Mesothelial cell of epicardium (in vitro differentiated cells): ENCODE measurements around the gene TBPL1. TPM values are rescaled to one million over a fixed set of nuclear protein-coding genes. Genes with fewer than 3 reads are reported as not detected.

Experiments
- DNase-seq, 2 experiments: peaks; one replicate each; pipeline ENCODE4 v3.0.0; 2021; ENCODE audit warnings: low spot score in 2 of 2; ENCODE audit not compliant: unreplicated experiment in 2 of 2
- H3K27ac Mint-ChIP-seq: 2 replicates; pipeline ENCODE4 v1.8.0; 2021; ENCODE audit warnings: mixed read lengths
- H3K27me3 Mint-ChIP-seq: 2 replicates; pipeline ENCODE4 v1.8.0; 2021; ENCODE audit warnings: low read depth, mixed read lengths
- H3K36me3 Mint-ChIP-seq: 2 replicates; pipeline ENCODE4 v1.8.0; 2021; ENCODE audit warnings: mixed read lengths
- H3K4me1 Mint-ChIP-seq: 2 replicates; pipeline ENCODE4 v1.8.0; 2021; ENCODE audit warnings: mixed read lengths
- H3K4me3 Mint-ChIP-seq: 2 replicates; pipeline ENCODE4 v1.8.0; 2021; ENCODE audit warnings: mild to moderate bottlenecking, moderate library complexity, mixed read lengths
- H3K9me3 Mint-ChIP-seq: 2 replicates; pipeline ENCODE4 v1.8.0; 2021; ENCODE audit warnings: mixed read lengths
- total RNA-seq: library from RNA; stranded (reverse); gene quantifications from 3 replicates; pipeline ENCODE4 v1.2.1, GENCODE V29; 2021
- TF ChIP-seq, protein P1 (sequence below): fragments of 200-600 bp; sonication (generic); IDR thresholded peaks from one replicate; pipeline ENCODE4 v1.5.0; 2021; ENCODE audit warnings: antibody characterized with exemption; ENCODE audit not compliant: unreplicated experiment

TBPL1 gene
- total RNA-seq, 1 donor from 2014 or later = 31.0 TPM

DNA sequence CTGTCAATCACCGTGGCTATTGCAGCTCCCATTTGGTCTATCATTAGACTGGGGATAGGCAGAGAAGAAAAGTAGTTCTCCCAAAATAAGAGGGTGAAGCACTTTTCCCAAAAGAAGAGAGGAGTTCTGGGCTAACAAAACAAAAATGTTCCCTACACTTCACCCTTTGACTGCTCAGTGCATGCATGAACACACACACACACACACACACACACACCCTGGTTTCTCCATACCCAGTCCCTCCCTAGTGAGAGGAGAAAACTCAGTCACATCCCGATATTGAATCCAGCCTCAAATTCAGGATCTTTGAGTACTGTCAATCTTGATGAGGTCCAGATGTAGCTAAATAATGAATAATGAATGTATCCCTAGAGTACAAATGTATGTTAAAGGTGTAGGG is 4.6 kb upstream of the TBPL1 start:
- no peak for DNase-seq
- no peak overlapping the region for H3K4me3 Mint-ChIP-seq

GRCh38 chr6:133951227-133951626 is 1.8 kb upstream of the TBPL1 start:
- no peaks in the 10 kb centered on the region for H3K36me3 Mint-ChIP-seq
- TF ChIP-seq, protein P1, sequence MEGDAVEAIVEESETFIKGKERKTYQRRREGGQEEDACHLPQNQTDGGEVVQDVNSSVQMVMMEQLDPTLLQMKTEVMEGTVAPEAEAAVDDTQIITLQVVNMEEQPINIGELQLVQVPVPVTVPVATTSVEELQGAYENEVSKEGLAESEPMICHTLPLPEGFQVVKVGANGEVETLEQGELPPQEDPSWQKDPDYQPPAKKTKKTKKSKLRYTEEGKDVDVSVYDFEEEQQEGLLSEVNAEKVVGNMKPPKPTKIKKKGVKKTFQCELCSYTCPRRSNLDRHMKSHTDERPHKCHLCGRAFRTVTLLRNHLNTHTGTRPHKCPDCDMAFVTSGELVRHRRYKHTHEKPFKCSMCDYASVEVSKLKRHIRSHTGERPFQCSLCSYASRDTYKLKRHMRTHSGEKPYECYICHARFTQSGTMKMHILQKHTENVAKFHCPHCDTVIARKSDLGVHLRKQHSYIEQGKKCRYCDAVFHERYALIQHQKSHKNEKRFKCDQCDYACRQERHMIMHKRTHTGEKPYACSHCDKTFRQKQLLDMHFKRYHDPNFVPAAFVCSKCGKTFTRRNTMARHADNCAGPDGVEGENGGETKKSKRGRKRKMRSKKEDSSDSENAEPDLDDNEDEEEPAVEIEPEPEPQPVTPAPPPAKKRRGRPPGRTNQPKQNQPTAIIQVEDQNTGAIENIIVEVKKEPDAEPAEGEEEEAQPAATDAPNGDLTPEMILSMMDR = no peak
- H3K4me3 Mint-ChIP-seq = peak overlapping the region; percentile 93
- peaks cover 27% of the 10 kb centered on the region for H3K27me3 Mint-ChIP-seq
- no peaks in the 10 kb centered on the region for H3K9me3 Mint-ChIP-seq
- peaks cover 25% of the 10 kb centered on the region for H3K4me1 Mint-ChIP-seq
- DNase-seq = no peak
- peak overlapping the region; percentile 15 for H3K27ac Mint-ChIP-seq

More for the DNA sequence above, 4.6 kb upstream of the TBPL1 start:
- Mint-ChIP-seq H3K27me3 (peaks cover 32% of the 10 kb centered on the region), H3K9me3 (no peaks in the 10 kb centered on the region), H3K36me3 (no peaks in the 10 kb centered on the region), H3K4me1 (peaks cover 6% of the 10 kb centered on the region), H3K27ac (no peak overlapping the region)
- TF ChIP-seq, protein P1 = no peak

DNA sequence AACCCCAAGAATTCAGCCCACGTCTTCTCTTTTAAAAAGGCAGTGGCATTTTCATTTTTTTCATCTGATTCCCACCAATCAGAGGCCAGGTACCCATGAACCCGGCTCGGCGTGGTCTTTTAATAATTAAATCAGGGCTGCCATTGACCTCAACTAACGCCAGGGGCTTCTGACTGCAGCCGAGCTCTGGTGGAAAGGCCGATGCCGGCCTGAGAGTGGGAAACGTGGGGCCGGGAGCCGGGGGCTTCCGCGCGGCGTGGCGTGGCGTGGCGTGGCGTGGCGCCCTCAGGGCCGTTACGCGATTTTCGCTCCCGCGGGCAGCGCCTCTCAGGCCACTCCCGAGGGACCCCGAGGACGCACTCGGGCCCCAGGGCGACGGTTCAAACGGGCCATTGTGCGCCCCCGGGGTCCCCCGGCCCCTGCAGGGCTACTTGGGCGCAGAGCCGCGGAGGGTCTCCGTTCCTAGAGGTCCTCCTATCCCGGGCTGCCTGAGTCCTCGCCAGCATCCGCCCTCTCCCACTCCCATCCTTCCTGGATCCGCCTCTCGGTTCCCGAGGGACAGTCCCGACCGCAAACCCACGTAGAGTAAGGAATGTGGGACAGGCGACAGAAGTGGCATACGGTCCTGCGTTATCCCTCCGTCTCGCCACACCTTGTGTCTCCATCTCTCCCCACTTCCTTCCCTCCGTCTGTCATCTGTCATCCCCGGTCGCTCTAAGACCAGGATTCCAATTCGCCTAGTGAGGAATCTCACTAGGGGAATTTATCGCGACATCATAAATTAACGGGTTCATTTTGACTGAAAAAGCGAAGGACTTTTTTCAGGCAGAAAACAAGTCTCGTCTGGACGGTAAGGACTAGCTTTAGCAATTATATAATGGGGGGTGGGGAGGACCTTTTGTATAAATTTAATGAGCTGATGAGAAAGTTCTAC is 876 bp upstream of the TBPL1 start:
- DNase-seq = peak; percentile 28 to 66
- Mint-ChIP-seq H3K27me3 (peaks cover 19% of the 10 kb centered on the region), H3K9me3 (no peaks in the 10 kb centered on the region), H3K27ac (peak overlapping the region; percentile 94), H3K4me3 (peak overlapping the region; percentile 93), H3K4me1 (peaks cover 25% of the 10 kb centered on the region), H3K36me3 (no peaks in the 10 kb centered on the region)
- TF ChIP-seq, protein P1 = peak; percentile 53

GRCh38 chr6:133953634-133954415 is 801 bp downstream of the TBPL1 start:
- Mint-ChIP-seq H3K4me3 (peak overlapping the region; percentile 93), H3K9me3 (no peaks in the 10 kb centered on the region), H3K4me1 (peaks cover 25% of the 10 kb centered on the region), H3K36me3 (no peaks in the 10 kb centered on the region), H3K27ac (peak overlapping the region; percentile 88), H3K27me3 (peaks cover 11% of the 10 kb centered on the region)
- TF ChIP-seq, protein P1 = no peak
- no peak for DNase-seq

DNA sequence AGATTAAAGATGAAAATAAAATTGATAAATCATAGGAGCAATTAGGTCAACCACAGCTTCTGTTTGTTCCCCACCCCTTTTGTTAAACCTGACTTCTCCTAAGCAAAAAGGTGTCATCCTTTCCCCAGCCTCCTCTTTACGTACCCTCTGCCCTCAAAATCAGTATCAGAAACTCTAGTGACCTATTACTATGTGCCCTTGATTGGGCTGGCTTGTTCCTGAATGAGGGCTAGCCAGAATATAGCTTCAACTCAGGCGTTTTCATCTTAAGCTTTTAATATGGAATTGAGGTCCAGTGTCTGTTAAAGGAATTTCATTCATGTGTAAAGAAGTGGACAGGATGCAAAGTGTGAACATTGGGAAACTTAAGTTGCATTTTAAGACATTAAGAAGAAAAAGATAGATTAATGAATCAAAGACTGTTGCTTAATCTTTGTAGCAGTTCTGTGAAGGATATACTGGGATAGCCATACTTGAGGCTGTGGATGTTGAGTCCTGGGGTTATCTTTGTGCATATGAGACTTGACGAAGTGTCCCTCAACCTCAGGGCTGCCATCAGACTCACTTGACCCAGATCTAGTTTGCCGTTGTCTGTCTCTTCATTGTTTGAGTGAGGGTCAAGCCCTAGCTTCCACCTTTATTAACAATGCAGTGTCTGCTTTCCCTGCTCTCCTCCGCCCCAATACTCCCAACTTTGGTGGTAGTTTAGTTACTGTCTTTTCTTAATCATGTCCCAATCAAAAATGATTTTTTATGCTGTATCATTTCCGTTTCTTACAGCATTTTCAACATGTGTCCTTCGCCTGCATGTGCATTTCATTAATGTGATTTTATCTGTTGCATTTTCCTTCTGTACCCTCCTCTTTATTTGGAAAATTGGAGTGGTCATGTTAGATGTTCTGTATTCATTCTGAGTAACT is 1.9 kb downstream of the TBPL1 start:
- no peaks in the 10 kb centered on the region for H3K9me3 Mint-ChIP-seq
- H3K36me3 Mint-ChIP-seq = no peaks in the 10 kb centered on the region
- peaks cover 3% of the 10 kb centered on the region for H3K27me3 Mint-ChIP-seq
- TF ChIP-seq, protein P1 = no peak
- peak overlapping the region; percentile 50 for H3K4me3 Mint-ChIP-seq
- H3K27ac Mint-ChIP-seq = no peak overlapping the region
- DNase-seq = no peak
- peaks cover 25% of the 10 kb centered on the region for H3K4me1 Mint-ChIP-seq
